HCT116 (cell line): ENCODE results near the gene ACACA. TPM values are rescaled to one million over a fixed set of nuclear protein-coding genes. Genes with fewer than 3 reads are reported as not detected.

ENCODE experiments used
- ATAC-seq: fragments of 200-7000 bp; cut with Tn5 transposase; 2 replicates; pipeline ENCODE4 v1.9.1; 2020; ENCODE audit warnings: mild to moderate bottlenecking, moderate library complexity
- BruUV-seq: library from RNA; stranded (reverse); fragments of 400-500 nt; replicated peaks from 2 replicates; lab custom pipeline; 2021; lab: Mats Ljungman, UMichigan
- CTCF ChIA-PET: fragments of 300-600 bp; sonication (Branson Sonifier 250); formaldehyde crosslinking; loops from one replicate; lab custom pipeline; 2021; ENCODE audit warnings: antibody characterized with exemption; lab: Charles Lee
- POLR2A ChIA-PET: fragments of 300-600, 350-600 bp; sonication (Branson Sonifier 250); formaldehyde crosslinking; loops from one replicate; lab custom pipeline; 2021; ENCODE audit warnings: antibody characterized with exemption; lab: Charles Lee
- RAD21 ChIA-PET, 2 experiments: fragments of 300-600 bp; sonication (Branson Sonifier 250); formaldehyde crosslinking; loops; one replicate each; lab custom pipeline; 2023; ENCODE audit warnings: low total read pairs in 2 of 2; ENCODE audit not compliant: uncharacterized antibody in 2 of 2, unreplicated experiment in 2 of 2, low non-redundant PET in 1 of 2; lab: Charles Lee
- DNase-seq: peaks from one replicate; pipeline ENCODE4 v3.0.0-alpha.2; 2010; ENCODE audit warnings: low read depth, low spot score
- H2AFZ ChIP-seq: fragments of 200-600 bp; shearing (Covaris generic), sonication (generic); 2 replicates; pipeline ENCODE4 v1.6.1; 2017; ENCODE audit warnings: low read depth, mixed run types, mixed read lengths, antibody characterized with exemption, low read length; ENCODE audit not compliant: poor library complexity, severe bottlenecking
- H3K27ac ChIP-seq: 2 replicates; pipeline ENCODE4 v1.5.1; 2012; ENCODE audit warnings: low read depth, low read length
- H3K27me3 ChIP-seq: fragments of 200-600 bp; sonication (generic); 2 replicates; pipeline ENCODE4 v1.6.1; 2016; ENCODE audit warnings: mixed run types, low read length, mixed read lengths; ENCODE audit not compliant: insufficient read depth
- H3K36me3 ChIP-seq, 2 experiments: fragments of 200-500 bp in 1 of 2; fragments of 200-600 bp in 1 of 2; sonication (Bioruptor generic) in 1 of 2; sonication (generic) in 1 of 2; 2 replicates each; pipeline versions ENCODE4 v1.5.1 to v1.6.1; 2014 to 2016; ENCODE audit warnings: low read length in 2 of 2, inconsistent platforms in 1 of 2, mixed read lengths in 1 of 2, mixed run types in 1 of 2; ENCODE audit not compliant: insufficient read depth in 2 of 2, control insufficient read depth in 1 of 2
- H3K4me1 ChIP-seq, 2 experiments: fragments of 200-600 bp in 1 of 2; sonication (generic) in 1 of 2; 2 replicates each; pipeline versions ENCODE4 v1.5.1 to v1.6.1; 2012 to 2017; ENCODE audit warnings: low read length in 2 of 2, inconsistent platforms in 1 of 2, mild to moderate bottlenecking in 1 of 2, mixed read lengths in 1 of 2, mixed run types in 1 of 2, moderate library complexity in 1 of 2; ENCODE audit not compliant: insufficient read depth in 2 of 2, control insufficient read depth in 1 of 2
- H3K4me2 ChIP-seq: fragments of 200-600 bp; sonication (generic); 2 replicates; pipeline ENCODE4 v1.6.1; 2017; ENCODE audit warnings: mixed run types, low read length, mixed read lengths
- H3K4me3 ChIP-seq, 2 experiments: fragments of 200-600 bp in 1 of 2; sonication (generic) in 1 of 2; replicated peaks in 1 of 2; 2 replicates each; pipeline ENCODE4 v1.5.1; 2011 to 2016; ENCODE audit warnings: low read length in 2 of 2, control low read depth in 1 of 2, low read depth in 1 of 2, mild to moderate bottlenecking in 1 of 2, mixed read lengths in 1 of 2, mixed run types in 1 of 2
- H3K79me2 ChIP-seq: fragments of 200-600 bp; sonication (generic); 2 replicates; pipeline ENCODE4 v1.6.1; 2017; ENCODE audit warnings: mild to moderate bottlenecking, mixed run types, low read length, moderate library complexity, mixed read lengths; ENCODE audit not compliant: insufficient read depth
- H3K9ac ChIP-seq: fragments of 200-600 bp; sonication (generic); 2 replicates; pipeline ENCODE4 v1.6.1; 2016; ENCODE audit warnings: low read length, mixed read lengths
- H3K9me2 ChIP-seq: fragments of 200-600 bp; sonication (generic), shearing (Covaris generic); 2 replicates; pipeline ENCODE4 v1.6.1; 2017; ENCODE audit warnings: mixed run types, mild to moderate bottlenecking, moderate library complexity; ENCODE audit not compliant: insufficient read depth
- H3K9me3 ChIP-seq, 2 experiments: fragments of 200-500 bp in 1 of 2; fragments of 200-600 bp in 1 of 2; sonication (Bioruptor generic) in 1 of 2; sonication (generic) in 1 of 2; 2 replicates each; pipeline ENCODE4 v1.6.1; 2014 to 2017; ENCODE audit warnings: low read length in 2 of 2, mixed read lengths in 2 of 2, inconsistent platforms in 1 of 2, low read depth in 1 of 2, mild to moderate bottlenecking in 1 of 2, mixed run types in 1 of 2, moderate library complexity in 1 of 2; ENCODE audit not compliant: control insufficient read depth in 1 of 2, insufficient read depth in 1 of 2
- H4K20me1 ChIP-seq: fragments of 200-600 bp; sonication (generic), shearing (Covaris generic); 2 replicates; pipeline ENCODE4 v1.6.1; 2017; ENCODE audit warnings: mixed run types, mild to moderate bottlenecking, moderate library complexity; ENCODE audit not compliant: insufficient read depth
- CBX3 ChIP-seq: IDR thresholded peaks from 2 replicates; pipeline ENCODE4 v1.6.1; 2012; ENCODE audit warnings: low read depth
- EGR1 ChIP-seq: IDR thresholded peaks from 2 replicates; pipeline ENCODE4 v1.6.1; 2012; ENCODE audit warnings: low read depth
- EZH2phosphoT487 ChIP-seq: fragments of 200-600 bp; IDR thresholded peaks from 2 replicates; pipeline ENCODE4 v1.6.1; 2018; ENCODE audit warnings: antibody characterized with exemption, borderline replicate concordance
- FOSL1 ChIP-seq: IDR thresholded peaks from 2 replicates; pipeline ENCODE4 v1.6.1; 2012; ENCODE audit warnings: low read depth
- JUND ChIP-seq: IDR thresholded peaks from 2 replicates; pipeline ENCODE4 v1.6.1; 2012
- POLR2A ChIP-seq: IDR thresholded peaks from 2 replicates; pipeline ENCODE4 v1.7.0; 2011; ENCODE audit warnings: borderline replicate concordance; ENCODE audit not compliant: insufficient read depth, insufficient read length; ENCODE audit errors: extremely low read depth
- POLR2AphosphoS5 ChIP-seq: IDR thresholded peaks from 2 replicates; pipeline ENCODE4 v1.6.1; 2011; ENCODE audit warnings: mild to moderate bottlenecking, low read depth, low read length, moderate library complexity
- TCF7L2 ChIP-seq: IDR thresholded peaks from 2 replicates; pipeline ENCODE4 v1.7.0; 2011; ENCODE audit warnings: borderline replicate concordance, inconsistent platforms; ENCODE audit not compliant: insufficient read depth, insufficient read length; ENCODE audit errors: extremely low read depth
- YY1 ChIP-seq: IDR thresholded peaks from 2 replicates; pipeline ENCODE4 v1.6.1; 2011; ENCODE audit warnings: low read length, low read depth, moderate library complexity, mild to moderate bottlenecking; ENCODE audit not compliant: insufficient replicate concordance; ENCODE audit errors: extremely low read depth
- ZNF274 ChIP-seq: fragments of 200-500 bp; sonication (Bioruptor generic); IDR thresholded peaks from 2 replicates; pipeline ENCODE4 v1.6.1; 2014; ENCODE audit warnings: mild to moderate bottlenecking, low read depth, low read length, inconsistent platforms
- intact Hi-C: fragments of 100-400 bp; cut with micrococcal nuclease; formaldehyde crosslinking; loops from 2 replicates; pipeline ENCODE4 v1.10.0; 2022
- total RNA-seq: library from RNA; stranded (reverse); gene quantifications from one replicate; pipeline ENCODE4 v1.2.1, GENCODE V29; 2021; ENCODE audit not compliant: unreplicated experiment
- TF ChIP-seq, protein P1 (sequence below): IDR thresholded peaks from 2 replicates; pipeline ENCODE4 v1.6.1; 2012
- TF ChIP-seq, protein P2 (sequence below), 3 experiments: fragments of 200-600 bp in 1 of 3; sonication (generic) in 1 of 3; IDR thresholded peaks in 2 of 3; conservative IDR thresholded peaks in 1 of 3; 2 replicates each; pipeline ENCODE4 v1.5.1; 2012 to 2017; ENCODE audit warnings: low read depth in 2 of 3, low read length in 2 of 3, antibody characterized with exemption in 1 of 3, borderline replicate concordance in 1 of 3, control low read depth in 1 of 3, mild to moderate bottlenecking in 1 of 3, mixed read lengths in 1 of 3, mixed run types in 1 of 3, moderate library complexity in 1 of 3; ENCODE audit not compliant: insufficient read depth in 1 of 3

Gene ACACA
- total RNA-seq, 1 experiment from 2014 or later, result 161 TPM

DNA sequence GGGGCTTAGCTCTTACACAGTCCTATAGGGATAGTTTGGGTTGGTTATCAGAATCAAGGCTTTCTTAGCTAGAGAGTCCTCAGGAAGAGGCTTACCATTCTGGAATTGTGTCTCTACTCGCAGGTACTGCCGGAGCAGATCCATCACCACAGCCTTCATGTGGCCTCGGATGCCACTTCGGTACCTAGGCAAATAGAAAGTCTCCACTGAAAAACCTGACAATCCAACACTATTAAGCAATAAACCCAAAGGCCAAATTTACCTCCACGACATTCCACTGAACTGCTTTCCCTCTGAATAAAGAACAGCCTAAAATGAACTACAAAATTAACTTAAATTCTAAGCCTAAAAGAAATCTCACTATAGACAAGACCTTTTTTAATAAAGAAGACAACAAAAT is 166.3 kb downstream of the ACACA start:
- no peak for ATAC-seq
- RAD21 ChIA-PET, result interaction anchor here (0.6 to 1.4 kb wide), 2 partner anchors 133 to 281 kb away, joined by 3 to 4 read pairs; no protein-coding TSS in a partner anchor

More for the DNA sequence above, 166.3 kb downstream of the ACACA start:
- TF ChIP-seq TCF7L2 (no peak), EZH2phosphoT487 (no peak), POLR2AphosphoS5 (no peak), FOSL1 (no peak), JUND (no peak), POLR2A (no peak), ZNF274 (no peak), EGR1 (no peak), YY1 (no peak), CBX3 (no peak)
- TF ChIP-seq, protein P1, sequence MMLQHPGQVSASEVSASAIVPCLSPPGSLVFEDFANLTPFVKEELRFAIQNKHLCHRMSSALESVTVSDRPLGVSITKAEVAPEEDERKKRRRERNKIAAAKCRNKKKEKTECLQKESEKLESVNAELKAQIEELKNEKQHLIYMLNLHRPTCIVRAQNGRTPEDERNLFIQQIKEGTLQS, result no peak
- TF ChIP-seq, protein P2, sequence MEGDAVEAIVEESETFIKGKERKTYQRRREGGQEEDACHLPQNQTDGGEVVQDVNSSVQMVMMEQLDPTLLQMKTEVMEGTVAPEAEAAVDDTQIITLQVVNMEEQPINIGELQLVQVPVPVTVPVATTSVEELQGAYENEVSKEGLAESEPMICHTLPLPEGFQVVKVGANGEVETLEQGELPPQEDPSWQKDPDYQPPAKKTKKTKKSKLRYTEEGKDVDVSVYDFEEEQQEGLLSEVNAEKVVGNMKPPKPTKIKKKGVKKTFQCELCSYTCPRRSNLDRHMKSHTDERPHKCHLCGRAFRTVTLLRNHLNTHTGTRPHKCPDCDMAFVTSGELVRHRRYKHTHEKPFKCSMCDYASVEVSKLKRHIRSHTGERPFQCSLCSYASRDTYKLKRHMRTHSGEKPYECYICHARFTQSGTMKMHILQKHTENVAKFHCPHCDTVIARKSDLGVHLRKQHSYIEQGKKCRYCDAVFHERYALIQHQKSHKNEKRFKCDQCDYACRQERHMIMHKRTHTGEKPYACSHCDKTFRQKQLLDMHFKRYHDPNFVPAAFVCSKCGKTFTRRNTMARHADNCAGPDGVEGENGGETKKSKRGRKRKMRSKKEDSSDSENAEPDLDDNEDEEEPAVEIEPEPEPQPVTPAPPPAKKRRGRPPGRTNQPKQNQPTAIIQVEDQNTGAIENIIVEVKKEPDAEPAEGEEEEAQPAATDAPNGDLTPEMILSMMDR (IDR thresholded peaks at IDR 0.05 in 2 of 3, conservative IDR thresholded peaks at IDR 0.05 in 1 of 3; ENCODE audit: borderline replicate concordance in 1 of 3, insufficient read depth in 1 of 3, low read depth in 2 of 3, low read length in 2 of 3), result no peak
- no peak overlapping the region for H3K4me3 ChIP-seq
- no peak overlapping the region for H3K4me2 ChIP-seq
- H3K27me3 ChIP-seq, result no peaks in the 10 kb centered on the region
- DNase-seq, result no peak
- no peak overlapping the region for H2AFZ ChIP-seq
- ChIA-PET CTCF (interaction anchor here (0.7 to 2.8 kb wide), 16 partner anchors 9 to 639 kb away, joined by 3 to 25 read pairs (median 5); partner anchors contain the start of gene MRM1), POLR2A (no interaction called here)
- H3K4me1 ChIP-seq, result no peaks in the 10 kb centered on the region
- H3K9me3 ChIP-seq, result no peaks in the 10 kb centered on the region
- H3K9me2 ChIP-seq, result no peaks in the 10 kb centered on the region
- peaks cover 43 to 62% of the 10 kb centered on the region in 2 experiments; a peak in 3 of 4 replicates for H3K36me3 ChIP-seq
- no peak overlapping the region for H3K9ac ChIP-seq
- intact Hi-C loops, result no loop called here
- no TSS peak for BruUV-seq
- 0 out of 2 replicates have a peak, but pooled peaks cover 3% of the 10 kb centered on the region for H4K20me1 ChIP-seq
- H3K79me2 ChIP-seq, result no peaks in the 10 kb centered on the region
- no peak overlapping the region for H3K27ac ChIP-seq
